ENCODE measurements around the gene NEU2.

DNA sequence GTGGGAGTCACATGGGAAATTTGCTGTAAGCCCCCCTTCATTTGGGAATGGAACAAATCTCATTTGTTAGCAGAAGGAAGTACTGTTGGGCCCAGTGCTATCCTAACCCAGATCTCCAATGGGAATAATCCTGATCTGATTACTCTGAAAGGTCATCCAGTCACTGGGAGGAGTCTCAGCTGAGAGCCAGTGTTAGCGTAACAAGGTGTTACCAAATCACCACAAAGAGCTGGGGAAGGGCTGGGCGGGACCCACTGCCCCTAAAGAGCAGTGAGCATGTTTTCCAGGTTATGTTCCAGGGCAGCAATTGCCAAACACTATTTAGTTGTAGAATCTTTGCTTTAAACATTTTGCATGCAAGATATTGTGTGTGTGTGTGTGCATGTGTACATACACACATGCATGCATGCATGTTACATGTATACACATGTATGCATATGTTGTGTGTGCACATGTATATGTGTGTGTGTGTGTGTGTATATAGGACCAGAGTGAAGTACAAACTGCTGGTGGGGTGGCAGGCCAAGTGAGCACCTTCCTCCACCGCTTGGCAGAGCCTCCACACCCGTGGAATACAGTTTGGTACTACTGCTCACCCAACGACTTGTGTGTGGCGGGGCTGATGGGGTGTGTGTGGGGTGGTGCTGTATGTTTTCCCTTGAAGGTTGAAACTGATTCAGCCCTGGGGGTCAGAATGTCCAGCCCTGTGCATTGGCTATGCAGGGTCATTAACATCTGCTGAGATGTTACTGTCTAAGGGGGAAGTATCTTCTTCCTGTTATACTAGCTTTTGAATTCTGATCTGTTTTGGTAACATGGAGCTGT, 42.9 kb downstream of the NEU2 start:
- TF ChIP-seq CTCF (IDR thresholded peaks at IDR 0.05; ENCODE audit: low read depth, low read length, poor library complexity, severe bottlenecking) = no peak
- no peak for TF ChIP-seq EZH2phosphoT487 (IDR thresholded peaks at IDR 0.05; ENCODE audit: borderline replicate concordance, low read length)
